ENCODE measurements around the gene MRM3.
"Not testable (repeated sequence)": the region's sequence is repeated elsewhere in the genome, so short reads cannot be mapped to it uniquely, and the experiment has no call there.

Gene MRM3

DNA sequence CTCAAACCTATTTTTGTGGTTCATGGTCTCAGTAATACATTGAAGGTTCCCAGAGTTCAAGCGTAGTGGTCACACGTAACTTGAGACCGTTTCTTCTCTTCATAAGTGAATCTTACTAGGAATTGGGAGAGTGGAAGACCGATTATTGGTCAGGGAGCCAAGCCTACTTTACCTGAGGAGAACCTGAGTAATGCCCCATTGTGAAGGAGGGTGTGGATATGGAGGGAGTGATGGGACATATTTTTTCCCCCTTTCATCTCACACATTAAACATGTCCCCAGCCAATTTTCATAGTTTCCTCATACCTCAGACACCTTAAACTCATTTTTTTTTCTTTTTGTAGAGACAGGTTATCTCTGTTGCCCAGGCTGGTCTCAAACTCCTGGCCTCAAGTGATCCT, 39.0 kb upstream of the MRM3 start:
- no peak for TF ChIP-seq CTCF (IDR thresholded peaks at IDR 0.05; ENCODE audit: low read depth, low read length)
- no peak overlapping the region for H3K4me3 ChIP-seq (ENCODE audit: low read depth, low read length)

DNA sequence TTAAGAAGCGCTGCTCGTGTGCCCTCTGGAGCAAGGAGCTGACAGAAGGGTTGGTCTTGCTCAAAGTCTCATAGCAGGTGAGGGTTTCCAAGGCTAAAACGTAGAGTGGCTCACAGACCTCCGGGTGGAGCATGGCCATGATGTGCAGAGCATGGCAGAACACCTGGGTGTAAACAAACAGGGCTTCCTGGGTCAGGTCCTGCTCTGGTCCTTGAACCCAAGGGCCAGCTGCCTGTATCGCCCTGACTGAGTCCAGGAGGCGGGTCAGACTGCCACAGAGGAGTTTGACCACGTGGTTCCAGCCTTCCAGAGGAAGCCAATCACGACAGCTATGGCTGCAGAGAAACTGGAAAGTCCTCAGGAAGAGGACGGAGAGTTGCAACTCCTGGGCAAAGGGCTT, 37.2 kb upstream of the MRM3 start:
- TF ChIP-seq CTCF (IDR thresholded peaks at IDR 0.05; ENCODE audit: low read depth, low read length) = no peak

GRCh38 chr17:745406-745805, 36.7 kb upstream of the MRM3 start:
- H3K4me3 ChIP-seq (ENCODE audit: low read depth, low read length) = no peak overlapping the region
- TF ChIP-seq CTCF (IDR thresholded peaks at IDR 0.05; ENCODE audit: low read depth, low read length) = no peak

More for the DNA sequence above, 37.2 kb upstream of the MRM3 start:
- H3K4me3 ChIP-seq (ENCODE audit: low read depth, low read length) = no peak overlapping the region

DNA sequence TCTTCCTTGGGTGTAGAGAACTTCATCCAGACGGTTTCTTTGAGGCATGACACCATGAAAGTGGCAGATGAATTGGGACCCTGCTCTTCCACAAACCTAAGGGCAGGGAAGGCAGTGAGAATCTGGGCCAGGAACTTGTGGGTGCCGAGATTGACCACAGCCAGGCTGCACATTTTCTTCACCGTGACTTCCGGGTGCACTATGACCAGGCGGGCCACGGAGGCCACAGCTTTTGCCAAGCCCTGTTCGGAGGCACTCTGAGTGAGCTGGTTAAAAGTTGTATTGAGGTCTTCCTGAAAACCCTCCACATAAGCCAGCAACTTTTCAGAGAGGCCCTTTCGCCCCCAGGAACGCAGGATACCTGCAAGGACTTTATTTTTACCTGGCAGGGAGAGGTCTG, 36.0 kb upstream of the MRM3 start:
- TF ChIP-seq CTCF (IDR thresholded peaks at IDR 0.05; ENCODE audit: low read depth, low read length) = no peak
- H3K4me3 ChIP-seq (ENCODE audit: low read depth, low read length) = no peak overlapping the region

- no peak overlapping the region for H3K4me3 ChIP-seq (ENCODE audit: low read depth, low read length)
- no peak for TF ChIP-seq CTCF (IDR thresholded peaks at IDR 0.05; ENCODE audit: low read depth, low read length)
Measured at GRCh38 chr17:746783-747629, 35.1 kb upstream of the MRM3 start.

DNA sequence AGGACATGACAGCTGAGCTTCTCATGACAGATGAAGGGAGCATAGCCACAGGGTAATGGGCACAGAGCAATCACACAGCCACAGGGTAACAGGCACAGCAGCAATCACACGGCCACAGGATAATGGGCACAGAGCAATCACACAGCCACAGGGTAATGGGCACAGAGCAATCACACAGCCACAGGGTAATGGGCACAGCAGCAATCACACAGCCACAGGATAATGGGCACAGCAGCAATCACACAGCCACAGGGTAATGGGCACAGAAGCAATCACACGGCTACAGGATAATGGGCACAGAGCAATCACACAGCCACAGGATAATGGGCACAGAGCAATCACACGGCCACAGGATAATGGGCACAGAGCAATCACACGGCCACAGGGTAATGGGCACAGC, 33.5 kb upstream of the MRM3 start:
- not testable (repeated sequence) for H3K4me3 ChIP-seq (ENCODE audit: low read depth, low read length)

- H3K4me3 ChIP-seq (ENCODE audit: low read depth, low read length) = not testable (repeated sequence)
Measured at GRCh38 chr17:749359-749758, 32.8 kb upstream of the MRM3 start.

- no peak for TF ChIP-seq CTCF (IDR thresholded peaks at IDR 0.05; ENCODE audit: low read depth, low read length)
- peak overlapping the region; percentile 77; the same call in 1 of the 2 replicates for H3K4me3 ChIP-seq (ENCODE audit: low read depth, low read length)
Measured at GRCh38 chr17:750431-751037, 31.6 kb upstream of the MRM3 start.

Measured in WI38 (cell line).